ENCODE measurements around the gene CAPZA3.
"Not testable (repeated sequence)": the region's sequence is repeated elsewhere in the genome, so short reads cannot be mapped to it uniquely, and the experiment has no call there.

Gene CAPZA3, protein sequence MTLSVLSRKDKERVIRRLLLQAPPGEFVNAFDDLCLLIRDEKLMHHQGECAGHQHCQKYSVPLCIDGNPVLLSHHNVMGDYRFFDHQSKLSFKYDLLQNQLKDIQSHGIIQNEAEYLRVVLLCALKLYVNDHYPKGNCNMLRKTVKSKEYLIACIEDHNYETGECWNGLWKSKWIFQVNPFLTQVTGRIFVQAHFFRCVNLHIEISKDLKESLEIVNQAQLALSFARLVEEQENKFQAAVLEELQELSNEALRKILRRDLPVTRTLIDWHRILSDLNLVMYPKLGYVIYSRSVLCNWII

GRCh38 chr12:18737819-18738218, at the start of gene CAPZA3, which contains the start of gene PLCZ1:
CAPZA3 (plus strand) TSS chr12:18738119; CDS start chr12:18738269, 150 bp downstream.
PLCZ1 (minus strand) TSS chr12:18738012; CDS start chr12:18737371, 641 bp downstream.
- DNase-seq: no peak

GRCh38 chr12:18689771-18690170, 48.1 kb upstream of the CAPZA3 start:
- no peak for DNase-seq

DNA sequence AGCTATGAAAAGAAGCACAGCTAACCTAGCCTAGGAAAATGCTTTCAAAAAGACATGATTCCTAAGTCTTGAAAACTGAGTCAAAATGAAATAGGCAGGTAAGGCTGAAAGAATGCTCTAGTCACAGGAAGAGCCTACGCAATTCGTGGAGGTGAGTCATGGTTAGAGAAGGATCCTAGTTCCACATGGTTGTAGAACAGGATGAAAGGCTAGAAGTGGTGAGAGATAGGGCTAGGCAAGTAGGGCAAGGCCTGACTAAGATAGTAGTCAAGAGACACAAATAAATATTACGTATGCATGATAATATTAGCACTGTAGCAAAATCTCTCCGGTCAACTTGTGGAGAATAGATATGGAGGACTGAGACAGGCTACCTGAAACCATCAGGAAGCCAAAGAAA, 47.3 kb upstream of the CAPZA3 start:
- no peak for DNase-seq

DNA sequence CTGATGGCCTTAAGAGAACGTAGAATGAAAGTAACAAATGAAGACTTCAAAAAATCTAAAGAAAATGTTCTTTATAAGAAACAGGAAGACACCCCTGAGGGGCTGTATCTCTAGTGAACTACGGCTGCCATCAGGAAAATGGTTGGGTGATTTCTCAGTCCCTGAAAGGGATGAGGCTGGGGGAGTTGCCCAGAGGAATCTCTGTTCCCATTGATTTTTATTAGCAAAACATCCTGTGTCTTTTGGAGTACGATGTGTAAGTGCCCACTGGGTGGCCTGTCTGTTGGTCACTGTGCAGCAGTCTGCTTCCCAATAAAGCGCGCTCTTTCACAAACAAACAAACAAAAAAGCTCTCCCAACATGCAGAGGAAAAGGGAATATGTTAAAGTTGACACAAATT, 43.9 kb upstream of the CAPZA3 start:
- not testable (repeated sequence) for DNase-seq

DNA sequence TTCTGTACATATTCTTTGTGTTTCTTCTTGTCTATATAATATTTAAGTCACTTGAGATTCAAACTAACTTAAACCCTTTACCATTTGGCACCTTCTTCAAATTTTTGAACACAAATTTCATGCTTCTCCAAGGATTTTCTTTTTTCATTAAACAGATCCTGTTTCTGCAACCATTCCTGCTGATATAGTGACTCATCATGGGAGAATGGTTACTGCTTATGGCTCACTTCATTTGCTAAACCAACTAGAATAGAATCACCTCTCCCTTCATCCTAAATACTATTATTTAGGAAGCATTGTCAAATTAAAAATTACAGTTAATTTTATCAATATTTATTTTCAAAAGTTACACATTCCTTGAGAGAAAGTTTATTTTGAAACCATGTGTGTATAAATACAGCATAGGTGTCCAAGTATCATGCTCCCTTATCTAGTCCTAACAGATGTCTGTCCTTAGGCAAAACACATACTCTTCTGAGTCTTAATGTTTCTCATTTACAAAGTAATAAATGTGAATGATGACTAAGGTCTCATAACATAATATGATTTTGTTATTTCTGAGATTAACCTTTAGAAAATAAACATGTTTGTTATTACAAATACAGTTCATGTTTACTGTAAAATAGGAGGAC, 40.8 kb upstream of the CAPZA3 start:
- no peak for DNase-seq

GRCh38 chr12:18700271-18700670, 37.6 kb upstream of the CAPZA3 start:
- DNase-seq: no peak

DNA sequence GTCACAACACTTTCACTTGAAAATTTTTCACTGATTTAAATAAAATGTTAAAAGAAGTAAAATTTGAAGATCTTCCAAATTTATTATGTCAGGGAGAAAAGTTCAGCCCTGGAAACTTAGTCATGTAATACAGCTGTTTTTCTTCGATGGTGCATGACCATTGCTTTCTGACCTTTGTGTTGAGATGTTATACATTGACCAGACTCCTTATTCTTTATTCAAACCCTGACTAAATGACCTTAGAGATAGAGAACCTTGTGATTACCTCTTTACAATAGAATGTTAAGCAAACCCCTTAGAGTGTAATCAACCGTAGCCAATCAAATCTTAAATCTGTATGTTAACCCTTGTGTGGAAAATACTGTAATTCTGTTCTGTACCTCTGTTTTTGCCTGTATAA, 34.6 kb upstream of the CAPZA3 start:
- no peak for DNase-seq

DNA sequence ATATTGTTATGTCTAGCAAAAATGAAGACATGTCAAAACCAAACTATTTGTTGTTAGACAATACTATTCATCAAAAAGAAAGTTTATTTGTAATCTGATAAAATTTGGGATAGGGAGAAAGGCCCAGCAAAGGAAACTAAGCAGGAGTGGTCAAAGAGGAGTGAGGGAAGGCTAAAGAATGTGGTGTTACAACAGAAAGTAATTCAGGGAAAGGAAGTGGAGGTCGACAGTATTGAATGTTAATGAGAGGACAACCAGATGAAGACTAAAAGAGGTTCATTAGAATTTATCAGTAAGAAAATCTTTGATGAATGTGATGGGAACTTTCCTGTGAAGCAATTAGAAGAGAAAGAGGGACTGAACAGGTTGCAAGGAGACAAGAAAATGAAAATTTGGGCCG, 34.0 kb upstream of the CAPZA3 start:
- no peak for DNase-seq

DNA sequence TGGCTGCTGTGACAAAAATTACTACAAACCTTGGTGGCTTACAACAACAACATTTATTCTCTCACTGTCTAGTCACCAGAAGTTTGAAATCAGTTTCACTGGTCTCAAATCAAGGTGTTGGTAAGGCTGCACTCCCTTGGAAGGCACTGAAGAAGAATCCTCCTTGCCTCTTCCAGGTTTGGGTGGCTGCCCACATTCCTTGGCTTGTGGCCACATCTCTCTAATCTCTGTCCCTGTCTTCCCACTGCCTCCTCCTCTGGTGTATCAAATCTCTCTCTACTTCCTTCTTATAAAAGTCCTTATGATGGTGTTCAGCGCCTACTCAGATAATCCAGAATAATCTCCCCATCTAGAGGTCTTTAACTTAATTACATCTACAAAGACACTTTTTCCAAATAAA, 31.1 kb upstream of the CAPZA3 start:
- DNase-seq: no peak

- DNase-seq: no peak
Observed at GRCh38 chr12:18716236-18716635, 21.7 kb upstream of the CAPZA3 start.

DNA sequence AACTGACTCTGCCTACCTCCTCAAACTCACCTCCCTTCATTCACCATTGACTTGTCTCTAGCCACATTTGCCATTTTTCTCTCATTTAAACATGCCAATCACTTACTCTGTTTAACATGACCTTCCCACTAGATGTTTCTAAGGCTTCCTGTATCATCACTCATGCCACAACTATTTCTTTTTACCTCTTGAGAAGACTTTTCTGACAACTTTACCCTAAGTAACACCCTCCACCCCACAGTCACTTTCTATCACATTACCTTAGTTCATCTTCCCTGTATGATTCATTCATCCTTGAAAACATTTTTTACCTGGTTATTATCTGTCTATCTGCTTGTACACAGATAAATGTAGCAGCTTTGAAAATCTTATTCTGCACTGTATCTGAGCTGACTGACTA, 19.5 kb upstream of the CAPZA3 start:
- DNase-seq: no peak

DNA sequence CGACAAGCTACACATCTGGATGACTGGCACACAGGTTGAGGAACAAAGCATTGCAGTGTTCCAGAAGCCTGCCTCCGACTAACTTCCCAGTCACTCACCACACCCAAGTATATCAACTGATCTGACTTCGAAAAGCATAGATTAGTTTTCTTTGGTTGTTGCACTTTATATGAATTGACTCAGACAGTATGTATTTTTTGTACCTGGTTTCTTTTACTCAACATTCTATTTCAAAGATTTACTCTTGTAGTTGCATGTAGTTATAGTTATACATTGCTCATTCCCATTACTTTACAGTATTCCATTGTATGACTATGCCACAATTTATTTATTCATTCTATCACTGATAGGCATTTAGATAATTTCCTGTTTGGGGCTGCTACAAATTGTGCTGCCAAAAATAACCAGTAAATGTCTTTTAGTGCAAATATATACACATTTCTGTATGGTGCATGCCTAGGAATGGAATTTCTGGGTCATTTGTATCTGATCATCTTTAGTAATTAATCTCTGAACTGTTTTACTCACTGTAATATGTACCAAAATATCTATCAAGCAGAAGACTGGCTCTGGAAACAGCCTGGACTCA, 17.9 kb upstream of the CAPZA3 start:
- no peak for DNase-seq

DNA sequence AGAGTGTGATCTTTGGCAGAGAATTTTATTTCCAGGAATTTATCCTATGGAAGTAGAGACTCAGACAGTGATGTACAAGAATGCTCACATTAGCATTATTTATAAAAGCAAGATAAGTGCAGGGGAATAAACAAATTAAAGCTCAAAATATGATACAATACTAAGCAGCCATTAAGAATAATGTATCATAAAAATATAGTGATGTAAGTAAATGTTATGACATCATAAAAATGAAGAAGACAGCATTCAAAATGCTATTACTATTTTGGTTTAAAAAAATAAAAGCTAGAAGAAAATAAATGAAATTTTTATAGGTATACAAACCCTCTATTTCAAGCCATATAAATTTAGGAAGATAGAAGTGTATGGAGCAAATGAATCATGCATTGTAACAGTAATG, 17.2 kb upstream of the CAPZA3 start:
- no peak for DNase-seq

- DNase-seq: no peak
Observed at GRCh38 chr12:18721452-18721851, 16.5 kb upstream of the CAPZA3 start.

GRCh38 chr12:18723752-18724151, 14.2 kb upstream of the CAPZA3 start:
- no peak for DNase-seq

- no peak for DNase-seq
Observed at GRCh38 chr12:18731156-18731555, 6.8 kb upstream of the CAPZA3 start.

GRCh38 chr12:18747895-18748294, 10.0 kb downstream of the CAPZA3 start:
- DNase-seq: no peak

- DNase-seq: no peak
Observed at GRCh38 chr12:18749386-18749957, 11.6 kb downstream of the CAPZA3 start.

DNA sequence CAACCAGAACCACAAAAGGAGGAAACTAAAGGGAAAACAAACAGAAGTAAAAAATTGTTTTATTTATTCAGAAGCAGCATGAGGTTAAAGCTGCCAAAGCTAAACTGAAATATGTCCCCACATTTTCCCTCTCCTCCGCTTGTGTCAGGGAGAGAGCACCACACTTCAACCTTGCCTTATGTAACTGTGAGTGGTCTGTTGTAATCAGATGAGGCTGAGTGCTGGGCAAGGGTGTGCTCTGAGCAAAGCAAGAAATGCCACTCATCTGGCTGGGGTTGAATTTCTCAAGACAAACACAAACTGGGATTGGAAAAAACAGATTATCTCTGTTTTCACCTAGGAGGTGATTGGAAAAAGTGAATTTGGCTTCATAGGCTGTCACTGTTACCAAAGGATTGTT, 12.2 kb downstream of the CAPZA3 start:
- no peak for DNase-seq

- DNase-seq: no peak
Observed at GRCh38 chr12:18751866-18752265, 13.9 kb downstream of the CAPZA3 start.

GRCh38 chr12:18752280-18752920, 14.5 kb downstream of the CAPZA3 start:
- DNase-seq: no peak

GRCh38 chr12:18752947-18753346, 15.0 kb downstream of the CAPZA3 start:
- DNase-seq: no peak

DNA sequence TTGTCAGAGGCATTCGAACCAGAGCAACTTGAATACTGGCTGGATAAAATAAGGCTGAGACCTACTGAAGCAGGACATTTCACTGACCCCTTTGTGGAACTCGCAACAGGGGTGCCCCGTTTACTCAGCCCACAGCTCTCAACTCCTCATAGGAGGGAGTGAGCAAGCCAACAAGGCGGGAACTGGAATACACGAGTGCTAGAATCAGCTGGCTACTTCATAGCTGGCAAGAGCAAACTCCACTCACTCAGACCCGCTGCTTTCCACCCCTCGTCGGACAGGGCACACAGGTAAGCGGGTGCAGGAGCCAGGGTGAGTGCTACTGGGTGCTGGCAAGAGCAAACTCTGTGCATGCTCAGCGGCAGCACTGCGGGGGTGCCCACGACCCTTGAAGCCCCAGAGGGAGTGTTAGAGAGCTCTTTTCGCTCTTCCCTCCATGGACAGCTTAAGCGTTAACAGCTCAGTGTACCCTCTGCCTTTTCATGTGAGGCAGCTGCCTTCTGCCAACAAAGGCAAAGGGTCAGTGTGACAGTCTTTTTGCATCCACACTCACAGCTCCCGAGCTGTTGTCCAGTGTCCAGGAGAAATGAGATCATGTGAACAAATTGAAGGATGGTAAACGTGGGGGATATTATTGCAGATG, 15.7 kb downstream of the CAPZA3 start:
- DNase-seq: no peak

Measured in activated CD8-positive, alpha-beta memory T cell treated with anti-CD3 and anti-CD28 coated beads for 24 hours (primary cell).